A549 (cell line): ENCODE results near the gene MGMT. TPM values are rescaled to one million over a fixed set of nuclear protein-coding genes. Genes with fewer than 3 reads are reported as not detected.

Experiments
- ATAC-seq, 2 experiments: fragments of 200-7000 bp in 1 of 2; fragments of >200 bp in 1 of 2; cut with Nextera tagmentation in 1 of 2; cut with Tn5 transposase in 1 of 2; 3 replicates each; pipeline versions ENCODE4 v1.8.0 to v1.9.1; 2018 to 2020; ENCODE audit warnings: mild to moderate bottlenecking in 1 of 2, moderate library complexity in 1 of 2
- CTCF ChIA-PET: fragments of 300-600 bp; sonication (Branson Sonifier 250); formaldehyde crosslinking; extraction: SDS; loops from one replicate; lab custom pipeline; 2021; ENCODE audit warnings: antibody characterized with exemption, inconsistent platforms; lab: Yijun Ruan, JAX
- POLR2A ChIA-PET: fragments of 350-600 bp; formaldehyde crosslinking; extraction: SDS; loops from one replicate; lab custom pipeline; 2021; ENCODE audit warnings: antibody characterized with exemption, inconsistent platforms; lab: Yijun Ruan, JAX
- DNase-seq, 2 experiments: peaks; one replicate each; pipeline versions ENCODE4 v3.0.0 to v3.0.0-alpha.2; 2011 to 2016; ENCODE audit warnings: low read depth in 1 of 2, low spot score in 1 of 2
- FAIRE-seq: peaks from 2 replicates; lab custom pipeline; 2011; peaks lifted over from hg19 to GRCh38; lab: Jason Lieb, UNC
- H3K27ac ChIP-seq, 2 experiments: fragments of >200 bp; sonication (Bioruptor Twin); formaldehyde crosslinking; 3 replicates each; pipeline ENCODE4 v1.5.1; 2016 to 2017
- H3K4me1 ChIP-seq: fragments of >200 bp; sonication (Bioruptor Twin); formaldehyde crosslinking; 3 replicates; pipeline ENCODE4 v1.6.1; 2016
- H3K4me2 ChIP-seq: fragments of >200 bp; sonication (Bioruptor Twin); formaldehyde crosslinking; 3 replicates; pipeline ENCODE4 v1.6.1; 2016
- H3K4me3 ChIP-seq: fragments of >200 bp; sonication (Bioruptor Twin); formaldehyde crosslinking; 3 replicates; pipeline ENCODE4 v1.5.1; 2016
- H3K9me3 ChIP-seq: fragments of >200 bp; sonication (Bioruptor Twin); formaldehyde crosslinking; 3 replicates; pipeline ENCODE4 v1.6.1; 2016
- BCL3 ChIP-seq: fragments of >200 bp; sonication (Bioruptor Twin); formaldehyde crosslinking; IDR thresholded peaks from 3 replicates; pipeline ENCODE4 v1.6.1; 2016
- BHLHE40 ChIP-seq: IDR thresholded peaks from 2 replicates; pipeline ENCODE4 v1.6.1; 2012; ENCODE audit warnings: low read depth, low read length, inconsistent platforms
- CEBPB ChIP-seq, 2 experiments: fragments of >200 bp in 1 of 2; sonication (Bioruptor Twin) in 1 of 2; formaldehyde crosslinking in 1 of 2; IDR thresholded peaks; 2 replicates each; pipeline ENCODE4 v1.6.1; 2012 to 2016
- EHF ChIP-seq: fragments of 250-450 bp; sonication (Bioruptor Pico); IDR thresholded peaks from 2 replicates; pipeline ENCODE4 v1.5.0; 2020; ENCODE audit warnings: mild to moderate bottlenecking
- EP300 ChIP-seq, 2 experiments: fragments of >200 bp; sonication (Bioruptor Twin); formaldehyde crosslinking; IDR thresholded peaks; 2 replicates in 1 of 2; 3 replicates in 1 of 2; pipeline ENCODE4 v1.6.1; 2016 to 2017
- FOSL2 ChIP-seq, 2 experiments: fragments of 450-650 bp in 1 of 2; fragments of >200 bp in 1 of 2; sonication (Bioruptor Twin) in 1 of 2; formaldehyde crosslinking; IDR thresholded peaks; 2 replicates each; pipeline versions ENCODE4 v1.5.0 to v1.6.1; 2016 to 2020; ENCODE audit warnings: mild to moderate bottlenecking in 1 of 2, moderate library complexity in 1 of 2
- GATA3 ChIP-seq: IDR thresholded peaks from 2 replicates; pipeline ENCODE4 v1.6.1; 2012; ENCODE audit warnings: borderline replicate concordance
- HDAC2 ChIP-seq: fragments of 200-600 bp; sonication (generic); IDR thresholded peaks from 2 replicates; pipeline ENCODE4 v1.6.1; 2016
- HEYL ChIP-seq: fragments of 250-450 bp; sonication (Bioruptor Pico); IDR thresholded peaks from 2 replicates; pipeline ENCODE4 v1.8.0; 2021; ENCODE audit warnings: mild to moderate bottlenecking, moderate library complexity
- HMGXB4 ChIP-seq: fragments of 250-450 bp; sonication (Bioruptor Pico); IDR thresholded peaks from 2 replicates; pipeline ENCODE4 v1.5.0; 2021; ENCODE audit warnings: mild to moderate bottlenecking, moderate library complexity, borderline replicate concordance
- HOXB13 ChIP-seq: fragments of 250-450 bp; sonication (Bioruptor Pico); IDR thresholded peaks from 2 replicates; pipeline ENCODE4 v1.5.0; 2020; ENCODE audit warnings: low read depth, mild to moderate bottlenecking, moderate library complexity
- HOXB5 ChIP-seq: fragments of 250-450 bp; sonication (Bioruptor Pico); IDR thresholded peaks from 2 replicates; pipeline ENCODE4 v1.5.0; 2020; ENCODE audit warnings: mild to moderate bottlenecking, moderate library complexity
- JUN ChIP-seq, 2 experiments: fragments of >200 bp; sonication (Bioruptor Twin); formaldehyde crosslinking; IDR thresholded peaks; 2 replicates in 1 of 2; 3 replicates in 1 of 2; pipeline ENCODE4 v1.6.1; 2016 to 2017
- KDM5A ChIP-seq: fragments of 200-600 bp; sonication (generic); IDR thresholded peaks from 2 replicates; pipeline ENCODE4 v1.6.1; 2016; ENCODE audit warnings: antibody characterized with exemption, mild to moderate bottlenecking
- MAFK ChIP-seq: fragments of 450-650 bp; IDR thresholded peaks from 2 replicates; pipeline ENCODE4 v1.6.1; 2014; ENCODE audit not compliant: partially characterized antibody
- NPAS2 ChIP-seq: fragments of 250-450 bp; sonication (Bioruptor Pico); IDR thresholded peaks from 2 replicates; pipeline ENCODE4 v1.8.0; 2022; ENCODE audit warnings: mild to moderate bottlenecking, moderate library complexity, borderline replicate concordance
- NR3C1 ChIP-seq: fragments of >200 bp; sonication (Bioruptor Twin); formaldehyde crosslinking; IDR thresholded peaks from 3 replicates; pipeline ENCODE4 v1.6.1; 2017
- PBX3 ChIP-seq: IDR thresholded peaks from 2 replicates; pipeline ENCODE4 v1.6.1; 2012
- RCOR1 ChIP-seq: fragments of 150-350 bp; IDR thresholded peaks from 2 replicates; pipeline ENCODE4 v1.6.1; 2014; ENCODE audit warnings: antibody characterized with exemption, low read length, low read depth
- REST ChIP-seq: fragments of 200-600 bp; sonication (generic); IDR thresholded peaks from 2 replicates; pipeline ENCODE4 v1.6.1; 2016; ENCODE audit warnings: antibody characterized with exemption, mild to moderate bottlenecking, moderate library complexity
- RFX5 ChIP-seq: fragments of 450-650 bp; IDR thresholded peaks from 2 replicates; pipeline ENCODE4 v1.7.1; 2014; ENCODE audit warnings: antibody characterized with exemption, mild to moderate bottlenecking, moderate library complexity
- SREBF2 ChIP-seq: fragments of 450-650 bp; IDR thresholded peaks from 2 replicates; pipeline ENCODE4 v1.6.1; 2014; ENCODE audit warnings: mild to moderate bottlenecking, moderate library complexity
- USF2 ChIP-seq: fragments of 450-650 bp; IDR thresholded peaks from 2 replicates; pipeline ENCODE4 v1.6.1; 2014; ENCODE audit warnings: antibody characterized with exemption
- ZC3H11A ChIP-seq: fragments of 450-650 bp; IDR thresholded peaks from 2 replicates; pipeline ENCODE4 v1.6.1; 2014; ENCODE audit warnings: antibody characterized with exemption, mild to moderate bottlenecking
- ZFP36 ChIP-seq: fragments of 450-650 bp; IDR thresholded peaks from 2 replicates; pipeline ENCODE4 v1.6.1; 2014; ENCODE audit warnings: borderline replicate concordance; ENCODE audit not compliant: partially characterized antibody
- WGBS: methylation state at CpG from one replicate; pipeline ENCODE4 v1.1.6; 2017; ENCODE audit errors: missing lambda C conversion rate; 5-methylcytosine and 5-hydroxymethylcytosine counted together
- polyA plus RNA-seq, 4 experiments: library from polyadenylated mRNA; depleted of rRNA in 3 of 4; stranded (reverse); fragments of >200 nt; fragmentation: RNase III in 1 of 4; extraction: RNeasy Plus Mini Kit Qiagen cat#74134 plus additional on column Dnase treatment in 1 of 4; gene quantifications; 2 replicates in 3 of 4; 3 replicates in 1 of 4; pipeline ENCODE4 v1.2.3, GENCODE V29; 2011 to 2017

The MGMT gene
- polyA plus RNA-seq, 2 of the 4 experiments (the other 2 are of a cell fraction) = 4.9 to 5.2 TPM

GRCh38 chr10:129754211-129755050, 287.4 kb downstream of the MGMT start:
- no peak overlapping the region for H3K4me3 ChIP-seq
- H3K4me1 ChIP-seq = no peaks in the 10 kb centered on the region
- no peak overlapping the region for H3K27ac ChIP-seq
- WGBS = 34% methylated on average over 10 of the region's 11 CpGs
- no peak overlapping the region for H3K4me2 ChIP-seq
- CTCF ChIA-PET = no interaction called here
- FAIRE-seq = no peak
- no peak for TF ChIP-seq HDAC2
- TF ChIP-seq EHF (CRISPR knock-in tag) = no peak
- no peak for TF ChIP-seq HOXB13
- no peak for TF ChIP-seq RCOR1
- TF ChIP-seq HMGXB4 (CRISPR knock-in tag) = no peak
- no peak for TF ChIP-seq BCL3
- no peak for TF ChIP-seq USF2
- no peak for DNase-seq
- peaks cover 11% of the 10 kb centered on the region; the same call in 2 of the 3 replicates for H3K9me3 ChIP-seq
- ATAC-seq = no peak
- POLR2A ChIA-PET = no interaction called here

GRCh38 chr10:129755158-129755591, 288.1 kb downstream of the MGMT start:
- FAIRE-seq (no peak), DNase-seq (no peak)
- 29% methylated on average over 2 of the region's 2 CpGs for WGBS

GRCh38 chr10:129755621-129756020, 288.6 kb downstream of the MGMT start:
- no peak for FAIRE-seq
- no peak for DNase-seq
- peaks cover 11% of the 10 kb centered on the region; the same call in 2 of the 3 replicates for H3K9me3 ChIP-seq
- POLR2A ChIA-PET = no interaction called here
- WGBS = 32% methylated on average over 8 of the region's 9 CpGs
- H3K4me3 ChIP-seq = no peak overlapping the region
- H3K4me1 ChIP-seq = no peaks in the 10 kb centered on the region
- H3K27ac ChIP-seq = no peak overlapping the region
- ATAC-seq = no peak
- no peak overlapping the region for H3K4me2 ChIP-seq
- CTCF ChIA-PET = no interaction called here
- TF ChIP-seq NPAS2 (CRISPR knock-in tag) = no peak
- TF ChIP-seq HOXB5 = no peak
- no peak for TF ChIP-seq CEBPB (IDR thresholded peaks at IDR 0.05)
- TF ChIP-seq HEYL (CRISPR knock-in tag) = no peak
- no peak for TF ChIP-seq JUN (IDR thresholded peaks at IDR 0.05)
- TF ChIP-seq BHLHE40 = no peak
- no peak for TF ChIP-seq REST
- TF ChIP-seq HMGXB4 (CRISPR knock-in tag) = no peak
- TF ChIP-seq SREBF2 = no peak

More at GRCh38 chr10:129755158-129755591, 288.1 kb downstream of the MGMT start:
- TF ChIP-seq RFX5 = no peak
- no peak for TF ChIP-seq ZFP36
- TF ChIP-seq ZC3H11A = no peak
- no peak for TF ChIP-seq RCOR1
- TF ChIP-seq KDM5A = no peak
- TF ChIP-seq MAFK = no peak
- TF ChIP-seq NR3C1 = no peak
- TF ChIP-seq FOSL2 (IDR thresholded peaks at IDR 0.05) = no peak
- TF ChIP-seq FOSL2 (CRISPR knock-in tag; IDR thresholded peaks at IDR 0.05) = no peak
- TF ChIP-seq BHLHE40 = no peak
- no peak for TF ChIP-seq PBX3
- no peak for TF ChIP-seq GATA3
- no peak for TF ChIP-seq EP300 (IDR thresholded peaks at IDR 0.05)
- no peaks in the 10 kb centered on the region for H3K4me1 ChIP-seq
- no peak overlapping the region for H3K27ac ChIP-seq
- ChIA-PET POLR2A (no interaction called here), CTCF (no interaction called here)
- no peak overlapping the region for H3K4me3 ChIP-seq
- peaks cover 11% of the 10 kb centered on the region; the same call in 2 of the 3 replicates for H3K9me3 ChIP-seq
- H3K4me2 ChIP-seq = no peak overlapping the region
- no peak for ATAC-seq
